Upper lobe of left lung (tissue), 6 donors: ENCODE measurements around the gene ERMARD. TPM values are rescaled to one million over a fixed set of nuclear protein-coding genes. Genes with fewer than 3 reads are reported as not detected.
A peak's percentile ranks its signal among the peaks of the same experiment; 100 is the strongest.

Experiments used
- ATAC-seq, 2 donors: fragments of 200-7000 bp; cut with Tn5 transposase; one replicate each; pipeline ENCODE4 v1.9.1; 2022; ENCODE audit warnings: mild to moderate bottlenecking in 2 of 2, moderate library complexity in 2 of 2; ENCODE audit not compliant: low FRiP score in 2 of 2
- DNase-seq, 2 donors: peaks; one replicate each; pipeline ENCODE4 v3.0.0-alpha.2; 2019 to 2020
- H3K27ac ChIP-seq, 4 donors: fragments of 200-600 bp; sonication (generic); one replicate each; pipeline ENCODE4 v1.5.1; 2016 to 2019
- H3K27me3 ChIP-seq, 4 donors: fragments of 200-600 bp; sonication (generic); one replicate each; pipeline ENCODE4 v1.5.1; 2017 to 2019
- H3K36me3 ChIP-seq, 4 donors: fragments of 200-600 bp; sonication (generic); one replicate each; pipeline ENCODE4 v1.5.1; 2016 to 2019
- H3K4me1 ChIP-seq, 4 donors: fragments of 200-600 bp; sonication (generic); one replicate each; pipeline ENCODE4 v1.5.1; 2018 to 2019
- H3K4me3 ChIP-seq, 4 donors: fragments of 200-600 bp; sonication (generic); one replicate each; pipeline ENCODE4 v1.5.1; 2017 to 2019; ENCODE audit warnings: mild to moderate bottlenecking in 2 of 4, moderate library complexity in 1 of 4
- H3K9me3 ChIP-seq, 4 donors: fragments of 200-600 bp; sonication (generic); one replicate each; pipeline ENCODE4 v1.5.1; 2018 to 2019
- CTCF ChIP-seq, 6 experiments: fragments of 450-650 bp in 4 of 6; fragments of 200-600 bp in 2 of 6; sonication (generic) in 2 of 6; IDR thresholded peaks; one replicate each; pipeline ENCODE4 v1.5.1; 2016 to 2019; ENCODE audit warnings: antibody characterized with exemption in 6 of 6
- EP300 ChIP-seq, 4 donors: sonication (generic); formaldehyde crosslinking; IDR thresholded peaks; one replicate each; pipeline ENCODE4 v1.5.1; 2017; ENCODE audit warnings: antibody characterized with exemption in 4 of 4, control low read depth in 2 of 4
- POLR2A ChIP-seq, 4 donors: fragments of 450-650 bp; IDR thresholded peaks; one replicate each; pipeline ENCODE4 v1.5.1; 2016 to 2017; ENCODE audit warnings: antibody characterized with exemption in 4 of 4, mild to moderate bottlenecking in 2 of 4
- POLR2AphosphoS5 ChIP-seq, 2 donors: sonication (generic); formaldehyde crosslinking; IDR thresholded peaks; one replicate each; pipeline ENCODE4 v1.5.1; 2017; ENCODE audit warnings: antibody characterized with exemption in 2 of 2
- WGBS, 2 donors: methylation state at CpG; one replicate each; pipeline ENCODE4 v1.1.5; 2017 to 2018; 5-methylcytosine and 5-hydroxymethylcytosine counted together
- total RNA-seq, 6 donors: library from RNA; depleted of rRNA in 4 of 6; stranded (reverse); fragments of >200 nt in 4 of 6; gene quantifications; one replicate each; pipeline versions ENCODE4 v1.1.0 to v1.2.1, GENCODE V29; 2016 to 2021
- donor health status: DM: no; HTN: no; CAD: no; lungs with moderate emphysema.
- donor health status: DM: no; HTN: yes; CAD: no; lungs with severe emphysema.

ERMARD gene
- total RNA-seq, 6 donors from 2014 or later, result 12.6 to 51.3 (median 18.5) TPM

GRCh38 chr6:169775321-169775720 is 23.9 kb downstream of the ERMARD start:
- Histone ChIP-seq H3K4me3 (no peak overlapping the region), H3K36me3 (peaks cover 14 to 68% (median 40%) of the 10 kb centered on the region in 4 donors), H3K9me3 (no peaks in the 10 kb centered on the region), H3K27ac (no peak overlapping the region), H3K4me1 (peaks cover 0 to 2% (median 0%) of the 10 kb centered on the region in 4 donors), H3K27me3 (no peaks in the 10 kb centered on the region)
- TF ChIP-seq CTCF (IDR thresholded peaks at IDR 0.05), result no peak
- no peak for TF ChIP-seq EP300 (IDR thresholded peaks at IDR 0.05)
- TF ChIP-seq POLR2AphosphoS5 (IDR thresholded peaks at IDR 0.05), result no peak
- TF ChIP-seq POLR2A (IDR thresholded peaks at IDR 0.05), result no peak
- 93% methylated on average over 10 of the region's 10 CpGs for WGBS, 2 donors
- DNase-seq (no peak), ATAC-seq (no peak)

GRCh38 chr6:169776379-169776778 is 25.0 kb downstream of the ERMARD start:
- DNase-seq, result no peak
- H3K36me3 ChIP-seq, result peaks cover 14 to 69% (median 38%) of the 10 kb centered on the region in 4 donors
- TF ChIP-seq POLR2A (IDR thresholded peaks at IDR 0.05), result no peak
- TF ChIP-seq POLR2AphosphoS5 (IDR thresholded peaks at IDR 0.05), result no peak
- no peak for TF ChIP-seq EP300 (IDR thresholded peaks at IDR 0.05)
- no peak for TF ChIP-seq CTCF (IDR thresholded peaks at IDR 0.05)

GRCh38 chr6:169777896-169778295 is 26.5 kb downstream of the ERMARD start:
- TF ChIP-seq POLR2A (IDR thresholded peaks at IDR 0.05), result no peak
- no peak for TF ChIP-seq EP300 (IDR thresholded peaks at IDR 0.05)
- no peak for TF ChIP-seq POLR2AphosphoS5 (IDR thresholded peaks at IDR 0.05)
- TF ChIP-seq CTCF (IDR thresholded peaks at IDR 0.05), result no peak
- Histone ChIP-seq H3K4me1 (peaks cover 0 to 9% (median 0%) of the 10 kb centered on the region in 4 donors), H3K36me3 (peaks cover 8 to 62% (median 35%) of the 10 kb centered on the region in 4 donors), H3K9me3 (no peaks in the 10 kb centered on the region), H3K4me3 (no peak overlapping the region), H3K27ac (no peak overlapping the region), H3K27me3 (no peaks in the 10 kb centered on the region)
- no peak for DNase-seq
- ATAC-seq, result no peak
- 95 to 96% methylated on average over 12 of the region's 12 CpGs for WGBS, 2 donors

More at GRCh38 chr6:169776379-169776778, 25.0 kb downstream of the ERMARD start:
- ATAC-seq, result no peak
- 94 to 100% methylated on average over 1 to 11 of the region's 13 CpGs for WGBS, 2 donors
- H3K27ac ChIP-seq, result no peak overlapping the region
- H3K27me3 ChIP-seq, result no peaks in the 10 kb centered on the region
- peaks cover 0 to 9% (median 0%) of the 10 kb centered on the region in 4 donors for H3K4me1 ChIP-seq
- no peaks in the 10 kb centered on the region for H3K9me3 ChIP-seq
- H3K4me3 ChIP-seq, result no peak overlapping the region

- DNase-seq (no peak), ATAC-seq (peak in 1 of 2 donors; percentile 39)
- Histone ChIP-seq H3K4me3 (no peak overlapping the region), H3K4me1 (peaks cover 0 to 9% (median 0%) of the 10 kb centered on the region in 4 donors), H3K27me3 (no peaks in the 10 kb centered on the region), H3K36me3 (peaks cover 8 to 56% (median 34%) of the 10 kb centered on the region in 4 donors), H3K9me3 (no peaks in the 10 kb centered on the region), H3K27ac (no peak overlapping the region)
- TF ChIP-seq EP300 (IDR thresholded peaks at IDR 0.05) (no peak), POLR2A (IDR thresholded peaks at IDR 0.05) (no peak), CTCF (IDR thresholded peaks at IDR 0.05) (no peak), POLR2AphosphoS5 (IDR thresholded peaks at IDR 0.05) (no peak)
- 93 to 96% methylated on average over 12 of the region's 12 CpGs for WGBS, 2 donors
These were observed 27.2 kb downstream of the ERMARD start for GRCh38 chr6:169778646-169779045.
